NCI-H2227 treated with DMSO at 0.1 percent for 48 hours (cell line): Measurements from ENCODE around the gene PAFAH2.
"Not testable (repeated sequence)": the region's sequence is repeated elsewhere in the genome, so short reads cannot be mapped to it uniquely, and the experiment has no call there.

Experiments used
- DNase-seq: peaks from one replicate; lab custom pipeline; 2025; lab: John Stamatoyannopoulos, UW

The PAFAH2 gene

DNA sequence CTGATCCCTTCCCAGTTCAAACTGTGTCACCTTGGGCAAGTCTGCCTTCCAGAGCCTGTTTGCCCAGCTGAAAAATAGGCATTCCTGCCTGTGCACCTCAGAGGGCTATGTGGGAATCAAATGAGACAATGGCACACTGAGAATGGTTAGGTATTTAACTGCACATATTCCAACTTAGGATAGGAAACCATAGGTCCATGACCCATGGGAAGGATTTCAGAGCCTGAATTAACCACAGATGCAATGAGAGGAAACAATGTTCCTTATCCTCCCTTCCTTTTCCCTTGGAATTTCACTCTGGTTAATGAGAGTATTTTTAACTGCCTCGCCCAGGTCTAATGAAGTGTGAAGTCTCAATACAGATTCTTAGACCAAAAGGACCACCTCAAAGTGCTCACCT lies 12.7 kb downstream of the PAFAH2 start:
- DNase-seq = no peak

DNA sequence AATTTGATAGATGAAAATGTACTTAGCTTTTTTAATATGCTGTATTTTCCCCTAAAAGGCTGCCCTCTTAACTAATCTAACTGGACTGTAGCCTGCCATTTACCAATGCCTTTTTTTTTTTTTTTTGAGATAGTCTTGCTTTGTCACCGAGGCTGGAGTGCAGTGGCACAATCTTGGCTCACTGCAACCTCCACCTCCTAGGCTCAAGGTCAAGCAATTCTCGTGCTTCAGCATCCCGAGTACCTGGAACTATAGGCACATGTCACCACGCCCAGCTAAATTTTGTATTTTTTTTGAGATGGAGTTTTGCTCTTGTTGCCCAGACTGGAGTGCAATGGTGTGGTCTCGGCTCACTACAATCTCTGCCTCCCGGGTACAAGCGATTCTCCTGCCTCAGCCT lies 18.7 kb downstream of the PAFAH2 start:
- DNase-seq = no peak

DNA sequence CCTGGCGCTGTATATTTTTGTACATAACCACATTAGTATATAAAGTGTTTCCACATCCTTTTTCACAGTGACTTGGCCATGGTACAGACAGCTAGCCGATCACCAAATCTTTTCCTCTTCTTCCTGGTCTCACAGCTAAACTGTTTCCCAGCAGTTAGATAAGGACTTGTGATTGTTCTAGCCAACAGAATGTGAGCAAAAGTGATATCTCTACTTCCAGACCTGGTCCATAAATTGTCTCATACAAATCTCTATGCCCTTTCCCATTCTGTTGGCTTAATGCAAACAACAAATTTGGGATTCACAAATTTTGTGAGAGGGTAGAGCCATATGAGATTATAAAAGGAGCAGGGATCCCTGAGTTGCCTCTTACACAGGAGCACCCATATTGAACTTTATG lies 19.5 kb downstream of the PAFAH2 start:
- no peak for DNase-seq

DNA sequence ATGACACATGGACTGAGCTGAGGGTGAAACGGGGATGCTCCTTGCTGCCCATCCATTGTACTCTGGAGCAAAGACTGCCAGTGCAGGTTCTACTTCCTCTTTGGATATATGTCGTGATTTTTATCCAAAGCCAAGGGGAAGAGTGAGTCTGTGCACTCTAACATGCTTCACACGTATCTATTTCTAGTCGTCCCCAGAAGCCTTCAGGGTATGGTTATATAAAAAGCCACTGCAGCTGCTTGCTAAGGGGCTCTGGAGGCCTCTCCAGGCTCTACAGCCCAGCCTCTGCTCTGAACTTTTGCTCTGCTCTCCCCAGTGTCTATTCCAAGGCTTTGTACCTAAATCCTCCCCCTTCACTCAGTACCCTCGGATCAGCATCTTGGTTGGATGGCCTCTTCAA lies 20.1 kb downstream of the PAFAH2 start:
- DNase-seq = no peak

DNA sequence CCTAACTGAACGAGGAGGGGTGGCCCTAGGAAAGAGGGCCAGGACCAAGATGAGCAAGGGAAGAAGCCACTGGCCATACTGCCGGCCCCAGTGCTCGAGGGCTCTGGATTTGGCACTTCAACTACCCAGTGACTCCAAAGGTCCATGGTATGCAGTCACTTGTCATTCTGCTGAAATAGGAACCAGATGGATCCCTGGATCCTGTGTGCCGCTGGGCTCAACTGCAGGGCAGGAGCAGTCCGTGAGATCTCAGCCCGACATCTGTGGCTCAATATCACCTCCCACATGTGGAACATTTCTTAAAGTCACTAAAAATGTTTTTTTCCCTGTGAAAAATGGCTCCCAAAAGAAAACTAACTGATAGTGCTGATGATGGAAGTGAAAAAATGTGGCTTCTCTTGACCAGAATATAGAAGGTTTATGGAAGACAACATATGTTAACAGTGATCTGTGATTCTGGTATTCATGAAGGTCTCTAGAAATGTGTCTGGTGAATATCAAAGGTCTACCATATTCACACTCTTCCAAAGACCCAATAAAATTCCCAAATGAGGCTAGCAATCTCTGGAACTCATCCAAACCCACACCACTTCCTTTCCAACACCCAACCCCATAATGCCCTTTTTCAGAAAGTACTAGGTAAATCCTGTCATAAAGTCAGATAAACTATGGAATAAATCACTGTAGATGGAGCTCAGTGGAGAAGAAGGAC lies 24.1 kb downstream of the PAFAH2 start:
- DNase-seq = no peak

DNA sequence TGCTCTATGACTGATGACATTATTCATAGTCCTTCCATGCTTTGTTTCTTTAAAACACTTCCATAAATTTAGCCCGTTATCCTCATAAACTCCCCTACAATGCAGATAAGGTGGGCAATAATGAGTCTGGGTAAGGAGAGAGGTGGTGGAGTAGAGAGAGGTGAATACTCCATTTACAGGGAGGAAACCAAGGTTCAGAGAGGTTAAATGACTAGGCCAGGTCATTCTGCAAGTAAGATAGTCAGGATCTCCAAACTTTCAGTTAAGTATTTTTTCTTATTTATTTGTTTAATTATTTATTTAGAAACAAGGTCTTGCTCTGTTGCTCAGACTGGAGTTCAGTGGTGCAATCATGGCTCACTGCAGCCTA lies 26.1 kb downstream of the PAFAH2 start:
- no peak for DNase-seq

DNA sequence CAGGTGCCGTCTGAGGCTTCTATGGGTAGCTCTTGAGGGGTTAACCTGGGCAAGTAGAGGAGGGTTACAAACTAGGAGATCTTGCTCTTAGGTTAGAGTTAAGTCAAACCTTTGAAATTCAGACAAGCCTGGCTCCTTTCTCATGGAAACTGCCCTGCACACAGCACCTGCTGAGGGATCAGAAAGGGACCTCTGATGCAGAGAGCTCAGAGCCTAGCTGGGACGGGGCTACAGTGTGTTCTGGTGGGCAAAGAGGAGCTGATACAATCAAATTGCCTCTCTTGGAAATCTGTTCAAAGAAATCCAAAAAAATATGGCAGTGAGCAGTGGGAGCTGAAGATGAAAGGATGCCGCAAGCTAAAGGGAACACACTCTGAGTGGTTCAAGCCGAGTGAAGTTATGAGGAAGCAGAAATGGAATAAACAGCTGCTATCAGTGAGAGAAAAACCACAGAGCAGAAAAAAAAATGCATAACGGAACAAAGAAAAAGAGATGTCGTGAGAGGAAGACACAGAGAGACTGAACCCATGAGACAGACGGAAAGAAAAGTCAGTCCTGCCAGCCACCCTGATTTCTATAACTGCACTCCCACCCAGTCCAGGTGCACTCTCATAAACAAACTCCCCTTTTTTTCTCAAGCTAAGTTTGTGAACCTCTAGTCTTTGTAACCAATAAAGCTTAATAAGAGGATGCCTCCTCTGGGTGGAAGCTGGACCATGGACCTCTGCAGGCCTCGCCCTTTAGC lies 26.6 kb downstream of the PAFAH2 start:
- no peak for DNase-seq

DNA sequence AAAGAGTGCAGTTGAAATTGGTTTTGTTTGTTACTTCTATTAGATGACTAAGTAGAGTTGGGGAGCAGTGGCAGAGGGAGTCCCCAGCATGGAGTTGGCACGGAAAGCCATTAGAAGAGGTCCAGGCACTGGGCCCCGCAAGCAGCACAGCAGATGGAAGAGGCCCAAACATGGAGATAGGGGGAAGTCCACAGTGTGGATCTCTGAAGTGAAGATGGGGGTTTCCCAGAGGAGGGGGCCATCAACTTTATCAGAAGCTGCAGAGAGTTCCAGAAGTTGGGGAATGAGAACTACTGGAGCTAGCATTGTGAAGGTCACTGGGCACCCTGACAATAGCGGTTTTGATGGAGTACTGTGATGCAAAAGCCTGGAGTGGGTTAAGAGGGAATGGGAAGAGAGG lies 30.6 kb downstream of the PAFAH2 start:
- no peak for DNase-seq

DNA sequence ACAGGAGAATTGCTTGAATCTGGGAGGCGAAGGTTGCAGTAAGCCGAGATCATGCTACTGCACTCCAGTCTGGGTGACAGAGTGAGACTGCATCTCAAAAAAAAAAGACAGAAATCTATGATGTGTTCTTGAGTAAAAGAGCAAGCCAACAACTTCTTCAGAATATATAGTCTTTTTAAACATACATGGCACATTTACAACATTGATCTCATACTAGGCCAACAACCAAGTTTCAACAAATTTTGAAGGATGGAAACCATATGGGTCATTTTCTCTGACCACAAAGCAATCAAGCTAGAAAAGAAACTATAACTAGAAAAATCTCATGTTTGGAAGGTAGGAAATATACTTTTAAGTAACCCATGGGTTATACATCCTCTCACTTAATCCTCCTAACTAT lies 38.3 kb downstream of the PAFAH2 start:
- DNase-seq = no peak

DNA sequence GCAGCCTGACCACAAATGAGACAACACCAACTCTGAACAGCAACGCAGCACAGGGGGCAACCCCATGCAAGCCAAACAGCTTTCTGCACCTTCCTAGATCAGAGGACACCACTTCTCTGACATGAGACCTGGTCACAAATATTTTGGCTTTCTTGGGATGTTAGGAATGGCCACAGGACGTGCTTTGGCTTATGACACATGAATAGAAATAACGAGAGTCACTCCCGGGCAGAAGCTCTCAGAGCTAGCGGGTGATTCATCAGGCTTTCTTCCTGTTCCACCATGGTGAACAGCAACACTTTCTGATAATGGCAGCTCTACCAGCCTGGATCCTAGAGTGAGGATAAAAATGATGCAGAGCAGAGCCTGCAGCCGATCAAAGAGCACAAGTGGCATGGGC lies 39.4 kb downstream of the PAFAH2 start:
- no peak for DNase-seq

DNA sequence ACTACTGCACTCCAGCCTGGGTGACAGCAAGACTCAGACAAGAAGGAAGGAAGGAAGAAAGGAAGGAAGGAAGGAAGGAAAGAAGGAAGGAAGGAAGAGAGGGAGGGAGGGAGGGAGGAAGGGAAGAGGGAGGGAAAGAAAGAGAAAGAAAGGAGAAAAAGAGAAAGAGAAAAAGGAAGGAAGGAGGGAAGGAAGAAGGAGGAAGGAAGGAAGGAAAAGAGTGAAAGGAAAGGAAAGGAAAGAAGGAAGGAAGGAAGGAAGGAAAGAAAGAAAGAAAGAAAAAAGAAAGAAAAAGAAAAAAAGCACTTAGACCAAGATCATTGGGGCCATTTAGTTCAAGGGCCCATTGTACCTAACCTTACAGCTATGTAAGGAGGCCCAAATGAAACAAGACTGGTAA lies 42.3 kb downstream of the PAFAH2 start:
- no peak for DNase-seq

DNA sequence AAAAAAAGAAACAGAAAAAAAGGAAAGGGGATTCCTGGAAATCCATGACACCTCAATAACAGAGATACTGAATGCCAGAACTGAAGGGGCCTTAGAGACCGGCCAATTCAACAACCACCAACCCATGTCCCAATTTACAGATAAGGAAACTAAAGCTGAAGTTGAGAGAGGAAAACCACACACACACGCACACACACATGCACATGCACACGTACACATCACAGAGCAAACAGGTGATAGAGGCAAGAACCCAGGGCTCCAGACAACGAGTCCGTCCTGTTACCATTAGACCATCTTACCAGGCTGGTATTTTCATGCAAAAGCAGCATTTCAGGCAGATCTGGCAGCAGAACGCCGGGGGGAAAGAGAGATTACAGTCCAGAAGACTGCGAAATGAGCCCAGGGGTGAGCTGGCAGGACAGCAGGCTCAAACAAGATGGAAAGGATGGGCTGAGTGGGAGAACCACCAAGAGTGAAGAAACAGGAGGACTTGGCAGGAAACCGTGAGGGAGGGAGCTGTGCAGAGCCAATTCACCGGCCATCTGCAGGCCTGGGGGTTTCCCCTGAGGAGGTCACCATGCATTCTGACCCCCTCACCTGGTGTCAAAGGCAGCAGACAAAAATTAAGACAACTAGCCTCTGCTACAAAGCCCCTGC lies 43.5 kb downstream of the PAFAH2 start:
- DNase-seq = no peak

DNA sequence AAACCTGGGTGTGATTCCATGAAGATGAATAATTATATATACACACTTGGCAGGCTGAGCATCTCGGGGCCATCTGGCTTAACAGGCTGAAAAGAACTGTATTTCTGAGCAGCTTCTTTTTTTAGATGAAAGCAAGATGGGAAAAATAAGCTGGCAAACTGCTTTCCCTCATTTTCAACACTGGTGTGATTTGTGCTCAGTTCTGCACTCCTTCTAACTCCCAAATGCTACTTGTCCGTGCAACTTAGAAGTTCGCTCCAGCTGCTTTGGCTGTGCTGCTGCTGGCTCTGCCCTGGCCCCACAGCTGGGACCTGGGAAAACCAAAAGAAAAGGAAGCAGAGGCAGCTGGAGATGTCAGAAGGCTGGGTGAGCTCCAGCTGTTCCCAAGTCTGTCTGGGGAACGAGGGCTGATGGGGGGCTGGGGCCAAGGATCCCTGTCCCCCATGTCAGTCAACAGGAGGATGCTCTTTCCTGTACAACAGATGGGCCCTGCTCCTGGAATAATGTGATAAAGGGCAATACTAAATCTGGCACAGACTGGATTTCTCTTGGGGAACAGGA lies 44.9 kb downstream of the PAFAH2 start:
- DNase-seq = no peak

DNA sequence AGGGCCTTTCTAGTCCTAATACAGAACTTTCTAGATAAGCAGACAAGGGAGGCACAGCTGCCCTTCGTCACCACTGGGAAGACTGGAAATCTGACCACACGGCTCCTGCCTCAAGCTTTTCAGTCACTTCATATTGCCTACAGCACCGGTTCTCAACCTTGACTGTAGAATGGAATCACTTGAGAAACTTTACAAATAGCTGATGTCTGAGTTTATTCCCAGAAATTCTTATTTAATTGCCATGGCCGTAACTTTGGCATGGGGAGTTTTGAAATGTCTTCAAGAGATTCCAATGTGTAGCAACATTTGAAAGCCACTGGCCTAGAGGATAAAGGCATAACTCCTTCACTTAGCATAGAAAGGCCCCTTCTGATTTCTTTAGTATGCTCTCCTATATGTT lies 49.2 kb downstream of the PAFAH2 start:
- DNase-seq = no peak

DNA sequence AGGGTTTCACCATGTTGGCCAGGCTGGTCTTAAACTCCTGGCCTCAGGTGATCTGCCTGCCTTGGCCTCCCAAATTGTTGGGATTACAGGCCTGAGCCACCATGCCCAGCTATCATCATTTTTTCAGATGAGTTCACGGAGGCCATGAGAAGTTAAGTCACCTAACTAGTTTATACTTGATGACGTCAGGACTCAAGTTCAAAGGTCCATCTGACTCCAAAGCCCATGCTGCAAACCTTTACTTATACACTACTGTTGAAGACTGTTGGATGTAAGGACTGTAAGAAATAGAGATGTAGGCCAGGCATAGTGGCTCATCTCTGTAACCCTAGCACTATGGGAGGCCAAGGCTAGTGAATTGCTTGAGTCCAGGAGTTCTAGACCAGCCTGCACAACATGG lies 50.8 kb downstream of the PAFAH2 start:
- DNase-seq = no peak

DNA sequence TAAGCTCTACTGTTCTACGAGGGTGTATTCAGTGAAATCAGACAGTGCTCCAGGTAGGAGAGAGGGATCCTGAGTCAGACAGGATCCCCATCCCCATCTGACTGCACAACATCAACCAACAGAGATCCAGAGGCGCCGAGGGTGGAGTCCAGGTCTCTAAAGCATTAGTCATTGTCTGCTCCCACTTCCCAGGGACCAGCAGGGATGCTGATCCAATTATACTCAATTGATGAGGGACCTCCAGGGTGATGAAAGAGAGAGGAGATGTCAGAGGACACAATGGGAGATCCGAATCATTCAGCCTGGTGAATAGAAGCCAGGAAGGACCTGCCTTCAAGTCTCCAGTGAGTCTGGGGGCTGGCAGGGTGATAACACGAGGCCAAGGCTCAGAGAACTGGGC lies 52.1 kb downstream of the PAFAH2 start:
- DNase-seq = no peak

DNA sequence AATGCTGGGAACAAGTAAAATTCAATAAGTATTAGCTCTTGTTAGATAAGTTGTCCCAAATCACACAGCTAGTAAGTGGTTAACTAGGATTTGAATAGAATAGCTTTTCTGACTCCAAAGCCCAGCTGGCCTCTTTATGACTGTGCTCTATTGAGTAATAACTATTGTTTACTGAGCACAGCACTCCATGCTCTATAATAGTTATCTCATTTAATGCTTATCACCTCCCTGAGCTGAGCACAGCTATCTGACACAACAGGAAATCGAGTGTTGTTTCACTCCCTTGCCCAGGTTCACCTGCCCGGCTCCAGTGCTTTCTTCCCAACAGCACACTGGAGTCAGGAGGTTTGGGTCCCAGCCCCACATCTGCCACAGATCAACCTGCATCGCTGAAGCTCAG lies 52.9 kb downstream of the PAFAH2 start:
- DNase-seq = no peak

DNA sequence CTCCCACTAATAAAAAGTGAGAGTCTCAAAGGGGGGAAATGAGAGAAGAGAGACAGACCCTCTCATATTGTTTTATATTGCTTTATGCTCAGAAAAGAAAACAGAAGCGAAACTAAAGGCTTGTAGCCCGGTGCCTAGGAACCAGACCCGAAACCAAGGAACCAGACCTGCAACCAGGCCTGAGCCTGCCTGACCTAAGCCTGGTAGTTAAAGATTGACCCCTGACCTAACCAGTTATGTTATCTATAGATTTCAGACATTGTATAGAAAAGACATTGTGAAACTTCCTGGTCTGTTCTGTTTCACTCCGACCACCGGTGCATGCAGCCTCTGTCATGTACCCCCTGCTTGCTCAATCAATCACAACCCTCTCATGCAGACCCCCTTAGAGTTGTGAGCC lies 54.4 kb downstream of the PAFAH2 start:
- DNase-seq = not testable (repeated sequence)

DNA sequence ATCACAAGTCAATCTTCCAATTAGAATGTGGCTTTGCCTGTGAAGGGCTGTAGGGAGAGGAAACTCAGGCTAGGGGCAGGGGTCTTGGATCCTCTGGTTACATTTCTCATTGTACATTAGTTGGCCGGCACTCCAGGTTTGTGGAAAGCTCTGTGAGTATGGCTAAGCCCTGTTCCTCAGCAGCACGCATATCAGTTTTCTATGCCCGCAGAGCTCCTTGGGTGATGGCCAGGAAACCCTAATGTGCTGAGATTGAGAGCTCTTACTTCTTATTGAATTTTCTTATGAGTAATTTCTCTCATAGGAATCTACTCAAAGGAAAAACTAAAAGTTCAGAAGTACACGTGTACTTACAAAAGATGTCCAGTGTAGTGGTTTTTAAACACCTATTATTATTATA lies 60.9 kb downstream of the PAFAH2 start:
- no peak for DNase-seq

DNA sequence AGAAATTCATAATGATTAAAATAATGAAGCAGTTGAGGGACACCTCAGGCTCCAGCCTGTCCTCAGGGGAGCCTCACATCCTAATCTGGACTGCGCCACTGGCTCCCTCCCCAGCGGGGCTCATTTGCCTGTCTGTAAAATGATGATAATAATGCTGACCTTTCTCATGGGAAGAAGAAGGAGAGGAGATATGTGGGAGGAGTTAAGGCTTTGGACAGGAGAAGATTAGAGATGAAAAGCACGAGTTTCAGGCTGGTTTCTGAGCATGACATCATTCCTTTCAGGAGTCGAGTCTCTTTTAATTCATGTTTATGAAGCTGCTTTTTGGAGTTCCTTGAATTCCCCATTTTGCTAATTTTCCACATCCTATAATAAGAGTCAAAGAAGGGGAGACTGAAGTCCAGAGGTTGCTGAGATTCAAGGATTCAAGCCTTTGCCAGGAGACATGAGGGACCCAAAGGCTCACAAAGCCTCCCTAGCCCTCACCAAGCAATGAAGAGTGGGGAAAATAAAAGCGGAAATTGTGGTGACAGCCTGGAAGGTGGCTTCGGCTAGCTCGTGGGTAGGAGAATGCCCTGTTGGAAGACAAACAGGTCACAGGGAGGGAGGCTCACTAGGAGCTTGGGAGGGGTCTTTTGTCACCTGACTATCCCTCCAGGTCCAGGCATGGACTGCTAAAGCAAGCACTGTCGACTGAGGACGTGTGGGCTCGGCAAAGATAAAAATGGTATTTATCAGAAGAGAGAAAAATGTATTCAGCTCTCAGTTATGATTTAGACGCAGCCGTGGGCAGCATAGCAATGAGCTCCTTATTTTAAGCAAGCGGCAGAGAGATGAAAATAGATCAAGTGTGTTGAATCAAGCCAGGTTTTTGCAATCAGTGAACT lies 64.1 kb downstream of the PAFAH2 start:
- DNase-seq = peak; percentile 87

DNA sequence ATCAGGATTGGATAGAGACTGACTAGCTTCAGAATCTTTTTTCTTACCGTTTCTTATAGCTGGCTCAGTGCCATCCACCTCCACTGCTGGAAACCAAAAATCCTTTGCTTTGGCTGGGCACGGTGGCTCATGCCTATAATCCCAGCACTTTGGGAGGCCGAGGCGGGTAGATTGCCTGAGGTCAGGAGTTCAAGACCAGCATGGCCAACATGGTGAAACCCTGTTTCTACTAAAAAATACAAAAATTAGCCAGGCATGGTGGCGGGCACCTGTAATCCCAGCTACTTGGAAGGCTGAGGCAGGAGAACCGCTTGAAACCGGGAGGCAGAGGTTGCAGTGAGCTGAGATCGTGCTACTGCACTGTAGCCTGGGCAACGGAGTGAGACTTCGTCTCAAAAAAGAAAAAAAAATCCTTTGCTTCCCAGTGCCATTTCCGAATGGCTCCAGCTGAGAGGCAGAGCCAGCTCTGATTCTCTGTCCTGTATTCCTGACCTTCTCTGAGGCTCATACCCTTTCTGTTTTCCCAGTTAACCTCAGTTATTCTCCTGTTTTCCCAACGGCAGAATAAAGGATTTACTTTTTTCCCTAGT lies 65.0 kb downstream of the PAFAH2 start:
- DNase-seq = peak; percentile 66

DNA sequence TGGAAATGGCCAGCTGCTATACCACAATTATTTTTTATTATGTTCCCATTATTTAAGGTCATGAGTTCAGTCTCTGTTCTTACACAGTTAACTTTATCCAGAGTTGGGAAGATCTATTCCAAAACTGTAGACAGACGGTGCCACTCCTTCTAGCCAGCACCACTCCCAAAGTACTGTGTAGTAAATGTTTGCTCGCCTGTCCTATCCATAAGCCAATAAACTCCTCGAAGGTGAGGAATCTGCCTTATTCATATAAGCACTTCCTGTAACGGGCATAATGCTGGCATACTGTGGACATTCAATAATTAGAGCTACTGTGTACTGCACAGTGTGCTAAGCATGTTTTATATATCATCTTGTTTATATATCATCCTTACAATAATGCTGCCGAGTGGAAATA lies 65.5 kb downstream of the PAFAH2 start:
- peak; percentile 55 for DNase-seq
